Activated T-cell treated with anti-CD3 and anti-CD28 coated beads for 24 hours (primary cell): ENCODE measurements around the gene MRPL28.
"Not testable (repeated sequence)": the region's sequence is repeated elsewhere in the genome, so short reads cannot be mapped to it uniquely, and the experiment has no call there.

ENCODE experiments used
- DNase-seq: peaks from one replicate; pipeline ENCODE4 v3.0.0-alpha.2; 2020; ENCODE audit warnings: low read depth

The MRPL28 gene

GRCh38 chr16:389352-389751 lies 19.0 kb upstream of the MRPL28 start:
- no peak for DNase-seq

GRCh38 chr16:387761-388666 lies 17.7 kb upstream of the MRPL28 start:
- DNase-seq: not testable (repeated sequence)

DNA sequence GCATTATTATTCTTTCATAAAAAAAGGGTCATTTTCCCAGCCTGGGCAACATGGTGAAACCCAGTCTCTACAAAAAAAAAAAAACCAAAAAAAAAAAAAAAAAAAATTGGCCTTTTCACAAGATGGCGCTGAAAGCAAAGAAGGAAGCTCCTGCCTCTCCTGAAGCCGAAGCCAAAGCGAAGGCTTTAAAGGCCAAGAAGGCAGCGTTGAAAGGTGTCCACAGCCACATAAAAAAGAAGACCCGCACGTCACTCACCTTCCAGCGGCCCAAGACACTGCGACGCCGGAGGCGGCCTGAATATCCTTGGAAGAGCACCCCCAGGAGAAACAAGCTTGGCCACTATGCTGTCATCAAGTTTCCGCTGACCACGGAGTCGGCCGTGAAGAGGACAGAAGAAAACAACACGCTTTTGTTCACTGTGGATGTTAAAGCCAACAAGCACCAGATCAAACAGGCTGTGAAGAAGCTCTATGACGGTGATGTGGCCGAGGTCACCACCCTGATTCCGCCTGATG lies 16.4 kb upstream of the MRPL28 start:
- no peak for DNase-seq

- DNase-seq: no peak
Observed at GRCh38 chr16:383326-384051, 13.2 kb upstream of the MRPL28 start.

DNA sequence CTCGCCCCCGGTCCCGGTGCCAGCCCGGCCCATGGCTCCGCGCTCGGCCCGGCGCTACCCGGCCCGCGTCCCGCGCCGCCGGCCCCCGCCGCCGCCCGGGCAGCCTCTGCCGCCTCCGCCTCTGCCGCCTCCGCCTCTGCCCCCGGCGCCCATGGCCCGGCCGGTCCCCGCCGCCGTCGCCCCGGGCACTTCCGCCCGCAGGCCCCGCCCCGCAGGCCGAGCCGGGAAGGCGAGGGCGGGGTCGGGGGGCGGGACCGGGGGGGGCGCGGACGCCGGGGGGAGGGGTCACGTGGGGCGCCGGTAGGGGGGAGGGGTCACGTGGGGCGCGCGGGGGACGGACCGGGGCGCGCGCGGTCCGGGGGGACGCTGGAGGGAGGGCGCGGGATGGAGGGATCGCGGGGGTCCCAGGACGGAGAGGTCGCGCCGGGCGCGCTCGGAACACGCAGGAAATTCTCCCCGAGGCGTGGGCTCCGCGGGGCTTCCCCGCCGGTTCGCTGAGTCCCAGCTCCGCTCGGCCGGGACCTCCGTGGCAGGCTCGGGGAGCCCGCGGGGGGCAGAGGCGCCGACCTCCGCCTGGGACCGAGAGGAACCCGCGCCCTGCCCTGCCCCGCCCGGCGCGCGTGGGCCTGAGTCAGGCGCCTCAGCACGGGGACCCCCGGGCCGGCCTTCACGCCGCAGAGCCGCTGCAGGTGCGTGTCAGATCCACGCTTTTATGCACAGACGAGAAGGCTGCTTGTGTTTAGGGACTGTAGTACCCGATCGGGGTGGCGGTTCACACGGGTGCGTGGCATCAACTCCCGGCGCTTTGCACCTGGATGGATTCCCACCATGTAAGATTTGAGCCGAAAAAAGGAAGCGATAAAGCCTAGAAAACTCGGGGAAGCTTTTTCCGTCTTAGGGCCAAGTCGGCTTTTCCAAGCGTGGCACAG lies 11.7 kb upstream of the MRPL28 start, which contains the start of gene PGAP6:
Gene PGAP6, minus strand, starts transcription at position 190 of the 929 bp plus-strand sequence. Its CDS starts 157 bp downstream, at position 33.
- DNase-seq: peak; percentile 58

DNA sequence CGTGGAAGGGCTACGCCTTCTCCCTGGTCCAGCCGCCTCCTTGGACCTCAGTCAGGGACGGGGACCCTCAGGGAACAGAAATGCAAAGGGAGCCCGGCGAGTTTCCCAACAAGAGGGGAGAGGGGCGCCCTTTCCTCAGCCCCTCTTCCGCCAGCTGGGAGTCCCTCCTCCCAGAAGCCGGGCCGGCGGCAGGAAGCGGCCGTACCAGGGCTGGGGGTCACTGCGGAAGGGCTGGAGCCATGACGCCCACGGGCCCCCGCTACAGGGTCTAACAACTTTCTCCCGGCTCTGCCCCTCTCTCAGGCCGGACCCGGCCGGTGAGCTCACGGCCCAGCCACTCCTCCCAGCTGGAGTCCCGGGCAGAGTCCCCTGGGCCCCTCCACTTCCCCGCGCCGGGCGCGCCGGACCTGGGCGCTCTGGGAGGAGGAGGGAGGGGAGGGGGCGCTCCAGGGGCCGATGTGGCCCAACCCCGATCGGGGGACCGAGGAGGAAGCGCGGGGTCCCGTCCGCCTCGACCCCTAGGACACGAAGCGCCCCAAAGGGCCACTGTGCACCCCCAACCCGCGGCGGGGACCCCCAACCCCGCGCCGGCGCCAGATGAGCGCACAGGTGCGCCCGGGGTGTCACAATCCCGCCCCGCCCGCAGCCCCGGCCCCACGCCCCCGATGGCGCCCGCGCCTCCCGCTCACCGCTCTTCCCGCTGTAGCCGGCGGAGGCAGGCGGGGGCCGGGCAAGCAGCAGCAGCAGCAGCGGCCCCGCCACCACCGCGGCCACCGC lies 10.9 kb upstream of the MRPL28 start:
- DNase-seq: no peak

GRCh38 chr16:380762-381011 lies 10.3 kb upstream of the MRPL28 start:
- no peak for DNase-seq

DNA sequence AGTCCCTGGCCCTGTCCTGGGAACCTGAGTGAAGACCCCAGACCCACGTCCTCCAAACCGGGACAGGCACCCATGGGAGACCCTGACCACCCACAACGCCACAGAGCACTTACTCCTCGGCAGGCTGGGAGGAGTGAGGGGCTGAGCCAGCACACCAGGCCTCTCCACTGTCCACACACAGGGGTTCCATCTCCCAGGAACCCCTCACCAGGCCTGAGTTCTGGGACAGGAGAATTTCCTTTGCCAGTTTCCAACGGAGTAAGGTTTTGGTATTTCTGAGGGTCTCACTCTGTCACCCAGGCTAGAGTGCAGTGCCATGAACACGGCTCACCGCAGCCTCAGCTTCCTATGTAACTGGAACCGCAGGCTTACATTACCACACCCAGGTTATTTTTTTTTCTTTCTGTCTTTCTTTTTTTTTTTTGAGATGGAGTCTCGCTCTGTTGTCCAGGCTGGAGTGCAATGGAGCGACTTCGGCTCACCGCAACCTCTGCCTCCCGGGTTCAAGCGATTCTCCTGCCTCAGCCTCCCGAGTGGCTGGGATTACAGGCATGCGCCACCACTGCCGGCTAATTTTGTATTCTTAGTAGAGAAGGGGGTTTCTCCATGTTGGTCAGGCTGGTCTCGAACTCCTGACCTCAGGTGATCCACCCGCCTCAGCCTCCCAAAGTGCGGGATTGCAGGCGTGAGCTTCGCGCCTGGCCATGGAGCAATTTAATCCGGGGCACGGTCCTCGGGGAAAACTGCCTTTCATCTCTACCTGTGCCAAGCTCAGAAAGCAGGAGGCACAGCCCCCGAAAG lies 9.8 kb upstream of the MRPL28 start:
- no peak for DNase-seq

- DNase-seq: no peak
Observed at GRCh38 chr16:379183-379960, 9.0 kb upstream of the MRPL28 start.

GRCh38 chr16:378821-379182 lies 8.5 kb upstream of the MRPL28 start:
- no peak for DNase-seq

GRCh38 chr16:378113-378820 lies 7.9 kb upstream of the MRPL28 start:
- not testable (repeated sequence) for DNase-seq

DNA sequence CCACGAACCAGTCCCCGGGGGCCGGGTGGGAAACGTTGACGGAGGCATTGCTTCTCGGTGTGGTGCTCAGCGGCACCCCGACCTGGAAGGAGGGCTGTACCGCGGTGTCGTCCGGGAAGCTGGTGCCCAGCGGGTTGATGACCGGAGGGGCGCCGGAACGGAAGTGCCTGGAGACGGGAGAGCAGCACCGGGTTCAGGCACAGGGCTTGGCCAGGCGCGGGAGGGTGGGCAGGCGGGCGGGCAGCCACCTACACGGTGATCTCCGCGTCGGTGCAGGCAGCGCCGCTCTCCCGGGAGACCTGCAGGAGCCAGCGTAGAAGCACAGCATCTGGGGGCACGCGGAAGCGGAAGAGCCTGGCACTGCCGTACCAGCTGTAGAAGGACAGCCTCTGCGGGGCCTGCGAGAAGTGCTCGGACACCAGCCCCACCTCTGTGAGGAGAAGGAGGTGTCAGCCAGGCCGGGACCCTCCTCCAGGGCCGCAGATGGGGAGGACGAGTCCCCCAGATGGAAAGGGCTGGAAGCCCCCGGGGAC lies 7.1 kb upstream of the MRPL28 start:
- DNase-seq: no peak

- DNase-seq: no peak
Observed at GRCh38 chr16:376817-377418, 6.6 kb upstream of the MRPL28 start.

GRCh38 chr16:375927-376816 lies 5.8 kb upstream of the MRPL28 start:
- no peak for DNase-seq

- DNase-seq: no peak
Observed at GRCh38 chr16:375212-375611, 4.9 kb upstream of the MRPL28 start.

GRCh38 chr16:374616-374926 lies 4.2 kb upstream of the MRPL28 start:
- DNase-seq: no peak

GRCh38 chr16:373848-374615 lies 3.7 kb upstream of the MRPL28 start:
- no peak for DNase-seq
